GM11168 (cell line): ENCODE data around the gene GTF2A1.

ENCODE experiments used
- in situ Hi-C: fragments of 300-500 bp; cut with MboI; formaldehyde crosslinking; loops from one replicate; pipeline ENCODE4 v1.12.0; 2022; ENCODE audit warnings: low sequenced_read_pairs; ENCODE audit not compliant: unreplicated experiment

GTF2A1 gene

DNA sequence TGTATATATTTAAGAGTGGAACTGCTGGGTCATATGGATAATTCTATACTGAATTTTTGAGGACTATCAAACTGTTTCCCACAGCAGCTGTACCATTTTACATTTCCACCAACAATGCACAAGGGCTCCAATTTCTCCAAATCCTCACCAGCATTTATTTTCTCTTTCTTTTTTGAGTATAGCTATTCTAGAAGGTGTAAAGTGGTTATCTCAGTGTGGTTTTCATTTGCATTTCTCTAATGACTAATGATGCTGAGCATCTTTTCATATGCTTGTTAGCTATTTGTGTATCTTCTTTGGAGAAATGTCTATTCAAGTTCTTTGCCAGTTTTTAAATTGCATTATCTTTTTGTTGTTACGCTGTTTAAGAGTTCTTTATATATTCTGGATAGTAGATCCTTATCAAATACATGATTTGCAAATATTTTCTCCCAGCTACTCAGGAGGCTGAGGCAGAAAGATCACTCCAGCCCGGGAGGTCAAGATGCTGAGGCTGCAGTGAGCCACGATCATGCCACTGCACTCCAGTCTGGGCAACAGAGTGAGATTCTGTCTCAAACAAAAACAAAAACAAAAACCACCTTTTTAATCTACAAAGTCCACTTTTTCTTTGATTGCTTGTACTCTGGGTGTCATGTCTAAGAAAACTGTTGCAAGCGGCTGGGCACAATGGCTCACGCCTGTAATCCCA, 32.8 kb downstream of the GTF2A1 start:
- in situ Hi-C loops, result no loop called here

DNA sequence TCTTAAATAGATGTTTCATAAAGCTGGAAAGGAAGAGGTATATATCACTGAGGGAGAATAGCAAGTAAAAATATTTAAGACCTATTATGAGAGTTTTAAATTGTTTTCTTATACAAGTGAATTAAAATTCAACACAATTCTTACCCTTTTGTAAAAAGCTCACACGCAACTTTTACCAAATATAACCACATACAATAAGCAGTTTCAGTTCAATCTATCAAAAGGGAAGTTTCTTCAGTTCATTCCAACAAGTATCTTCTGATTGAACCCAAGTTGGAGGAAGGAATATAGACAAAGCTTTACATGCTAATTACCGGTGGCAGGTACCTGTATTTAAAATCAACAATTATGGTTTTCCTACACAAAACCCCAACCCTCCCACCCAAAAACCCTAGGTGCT, 41.1 kb downstream of the GTF2A1 start:
- in situ Hi-C loops, result no loop called here

- in situ Hi-C loops, result no loop called here
Measured at GRCh38 chr14:81178063-81178462, 42.7 kb downstream of the GTF2A1 start.

DNA sequence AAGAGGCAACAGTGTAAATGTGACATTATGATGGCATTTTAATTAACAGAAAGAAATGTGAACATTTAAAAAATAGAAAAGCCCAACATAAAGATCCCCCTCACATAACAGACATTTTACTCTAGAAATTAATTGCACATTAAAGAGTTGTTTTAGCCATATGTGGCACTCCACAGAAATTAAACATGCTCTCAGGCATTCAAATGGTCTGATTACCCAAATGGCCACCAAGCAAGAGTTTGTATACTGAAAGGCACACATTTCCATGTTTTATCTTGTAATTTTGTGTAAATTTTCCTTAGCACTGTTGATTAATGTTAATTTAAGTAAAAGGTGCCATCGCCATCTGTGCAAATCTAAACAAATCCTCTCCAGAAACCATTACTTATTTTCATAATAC, 43.5 kb downstream of the GTF2A1 start:
- in situ Hi-C loops, result no loop called here

- in situ Hi-C loops, result no loop called here
Measured at GRCh38 chr14:81176241-81176640, 44.5 kb downstream of the GTF2A1 start.

DNA sequence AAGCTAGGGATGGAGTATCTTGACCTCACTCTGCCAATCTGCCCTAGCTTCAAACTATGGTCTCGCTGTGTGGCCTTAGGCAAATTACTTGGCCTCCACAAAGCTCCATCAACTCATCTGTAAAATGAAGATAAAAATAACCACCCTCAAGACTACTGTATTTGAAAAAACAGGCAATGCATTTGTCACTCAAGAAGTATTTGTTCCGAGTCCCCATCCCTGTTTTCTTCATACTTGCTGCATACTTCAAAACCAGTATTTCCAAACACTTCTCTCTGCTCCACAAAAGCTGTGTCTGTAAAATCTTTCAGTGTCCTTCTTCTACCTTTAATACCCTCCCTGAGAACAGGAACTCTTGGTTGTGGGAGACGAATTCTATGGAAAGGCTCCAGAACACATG, 47.9 kb downstream of the GTF2A1 start:
- in situ Hi-C loops, result no loop called here

DNA sequence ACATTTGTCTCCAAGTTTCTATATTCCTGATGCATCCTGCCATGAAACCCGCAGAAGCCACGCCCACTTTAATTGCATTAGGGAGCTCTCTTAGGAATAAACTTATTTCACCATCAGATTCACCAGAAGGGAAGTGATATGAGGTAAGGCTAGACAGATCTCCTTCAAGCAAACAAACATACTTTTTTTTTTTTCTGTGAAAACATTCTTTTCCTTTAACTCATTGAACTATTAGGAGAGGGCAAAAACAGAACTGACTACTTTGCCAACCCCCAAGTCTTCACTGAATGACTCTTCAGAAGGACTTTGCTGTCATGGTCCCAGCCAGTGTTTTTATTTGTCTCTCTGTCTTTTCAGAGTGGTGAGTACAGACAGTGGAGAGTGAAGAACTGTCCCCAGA, 48.4 kb downstream of the GTF2A1 start:
- in situ Hi-C loops, result no loop called here

- in situ Hi-C loops, result no loop called here
Measured at GRCh38 chr14:81170829-81171195, 49.9 kb downstream of the GTF2A1 start.

DNA sequence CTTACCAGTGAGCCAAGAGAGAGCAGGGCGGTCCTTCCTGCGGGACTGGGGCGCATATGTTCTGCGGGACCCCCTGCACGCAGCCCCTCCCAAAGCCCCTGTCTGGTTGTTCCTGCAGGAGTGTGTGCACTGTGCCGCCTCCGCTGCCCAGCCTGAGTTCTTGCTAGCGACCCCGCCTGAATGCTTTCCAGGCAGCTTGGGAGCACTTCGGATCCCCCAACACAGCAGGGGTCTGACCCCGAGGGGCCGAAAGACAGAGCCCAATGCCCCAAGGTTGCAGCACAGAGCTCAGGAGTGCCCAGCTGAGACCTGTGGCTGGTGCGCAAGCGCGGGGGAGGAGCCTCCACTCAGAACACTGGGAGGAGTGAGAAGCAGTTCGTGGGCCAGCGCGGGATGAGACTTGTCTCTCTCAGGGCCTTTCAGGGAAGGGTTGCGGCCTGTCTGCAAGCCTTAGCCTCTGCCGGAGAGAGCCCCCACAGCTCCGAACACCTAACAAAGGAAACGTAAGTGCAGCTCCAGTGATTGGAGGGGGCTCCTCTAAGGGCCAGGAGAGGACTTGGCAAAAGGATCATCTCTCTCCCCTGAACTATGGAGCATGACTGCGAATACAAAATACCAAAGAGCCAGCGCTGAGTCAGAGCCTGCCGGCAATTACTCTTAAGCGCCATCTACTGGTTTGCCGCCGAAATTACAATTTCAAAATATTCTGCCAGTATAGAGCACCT, 50.5 kb downstream of the GTF2A1 start:
- in situ Hi-C loops, result no loop called here

DNA sequence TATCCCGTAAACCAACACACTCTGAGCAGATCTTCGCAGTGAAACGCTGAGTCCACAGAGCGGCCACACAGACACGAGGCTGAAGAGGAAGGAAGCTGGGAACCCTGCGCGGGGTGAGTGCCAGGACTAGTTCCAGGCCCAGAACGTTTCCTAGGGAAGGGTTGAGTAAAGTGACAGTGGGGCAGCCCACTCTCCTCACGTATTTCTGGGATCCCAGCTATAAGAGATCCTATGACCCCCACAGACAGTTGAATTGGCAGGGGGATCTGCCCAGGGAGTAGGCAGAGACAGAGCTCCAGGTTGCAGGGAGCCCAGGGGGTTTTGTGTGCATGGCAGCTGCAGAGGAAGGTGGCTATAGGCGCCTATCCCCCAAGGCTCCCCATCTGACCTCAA, 51.1 kb downstream of the GTF2A1 start:
- in situ Hi-C loops, result no loop called here

GRCh38 chr14:81169267-81169666, 51.5 kb downstream of the GTF2A1 start:
- in situ Hi-C loops, result no loop called here

- in situ Hi-C loops, result no loop called here
Measured at GRCh38 chr14:81166121-81166520, 54.6 kb downstream of the GTF2A1 start.

DNA sequence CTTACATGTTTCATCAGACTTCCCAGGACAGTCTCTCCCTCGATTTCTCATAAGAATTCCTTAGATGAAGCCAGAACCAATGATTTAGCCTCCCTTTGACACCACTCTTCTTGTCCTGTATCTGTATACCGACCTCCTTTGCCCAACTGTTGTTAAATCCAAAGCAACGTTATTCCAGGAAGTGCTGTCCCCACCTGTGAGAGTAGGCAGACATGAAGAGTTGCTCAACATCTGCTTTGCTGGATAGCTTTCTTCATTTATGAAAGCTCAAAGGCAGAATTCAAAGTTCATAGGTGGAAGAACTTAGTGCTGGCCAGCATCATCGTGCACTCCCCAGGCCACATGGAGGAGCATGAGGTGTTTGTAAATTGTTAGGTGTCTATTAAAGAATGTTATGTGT, 55.6 kb downstream of the GTF2A1 start:
- in situ Hi-C loops, result no loop called here

- in situ Hi-C loops, result loop anchor here (5.0 kb wide), 1 partner anchor 172 kb away; no protein-coding TSS in a partner anchor
Measured at GRCh38 chr14:81164167-81164774, 56.5 kb downstream of the GTF2A1 start.

- in situ Hi-C loops, result loop anchor here (5.0 kb wide), 1 partner anchor 171 kb away; no protein-coding TSS in a partner anchor
Measured at GRCh38 chr14:81162941-81163340, 57.8 kb downstream of the GTF2A1 start.

- in situ Hi-C loops, result loop anchor here (5.0 kb wide), 1 partner anchor 169 kb away; no protein-coding TSS in a partner anchor
Measured at GRCh38 chr14:81161749-81162148, 59.0 kb downstream of the GTF2A1 start.

GRCh38 chr14:81161088-81161487, 59.7 kb downstream of the GTF2A1 start:
- in situ Hi-C loops, result loop anchor here (5.0 kb wide), 1 partner anchor 169 kb away; no protein-coding TSS in a partner anchor

GRCh38 chr14:81157431-81157830, 63.3 kb downstream of the GTF2A1 start:
- in situ Hi-C loops, result no loop called here

- in situ Hi-C loops, result no loop called here
Measured at GRCh38 chr14:81153187-81153586, 67.6 kb downstream of the GTF2A1 start.

DNA sequence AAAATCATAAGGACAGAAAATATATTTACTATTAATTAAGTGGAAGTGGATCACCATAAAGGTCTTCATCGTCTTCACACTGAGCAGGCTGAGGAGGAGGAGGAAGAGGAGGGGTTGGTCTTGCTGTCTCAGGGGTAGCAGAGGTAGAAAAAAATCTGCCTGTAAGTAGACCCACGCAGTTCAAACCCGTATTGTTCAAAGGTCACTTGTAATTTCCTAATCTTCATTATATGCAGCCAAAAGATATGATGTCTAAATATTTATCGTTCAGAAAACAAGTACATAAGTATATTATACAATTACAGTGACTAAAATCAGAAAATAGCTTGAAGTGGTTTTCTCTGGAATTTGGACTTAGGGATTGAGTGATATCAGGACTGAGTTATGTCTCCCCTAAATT, 72.1 kb downstream of the GTF2A1 start:
- in situ Hi-C loops, result no loop called here

GRCh38 chr14:81147140-81147897, 73.4 kb downstream of the GTF2A1 start:
- in situ Hi-C loops, result no loop called here
